PC-3 (cell line): ENCODE data around the gene ATF6. TPM values are rescaled to one million over a fixed set of nuclear protein-coding genes. Genes with fewer than 3 reads are reported as not detected.
"Not testable (repeated sequence)": the region's sequence is repeated elsewhere in the genome, so short reads cannot be mapped to it uniquely, and the experiment has no call there.

ENCODE experiments used
- ATAC-seq: fragments of 200-7000 bp; cut with Tn5 transposase; 2 replicates; pipeline ENCODE4 v1.9.1; 2020; ENCODE audit warnings: mild to moderate bottlenecking, moderate library complexity
- BruUV-seq: library from RNA; stranded (reverse); fragments of 400-500 nt; replicated peaks from 2 replicates; lab custom pipeline; 2021; lab: Mats Ljungman, UMichigan
- CTCF ChIA-PET: fragments of 300-600 bp; sonication (Branson Sonifier 250); formaldehyde crosslinking; loops from one replicate; lab custom pipeline; 2022; ENCODE audit warnings: antibody characterized with exemption; lab: Charles Lee
- POLR2A ChIA-PET: fragments of 300-600 bp; sonication (Branson Sonifier 250); formaldehyde crosslinking; loops from one replicate; lab custom pipeline; 2022; ENCODE audit warnings: antibody characterized with exemption; ENCODE audit not compliant: unreplicated experiment; lab: Charles Lee
- DNase-seq: peaks from one replicate; pipeline ENCODE4 v3.0.0-alpha.2; 2015
- H2AFZ ChIP-seq: fragments of 300-600 bp; sonication (generic); 2 replicates; pipeline ENCODE4 v1.6.0; 2016; ENCODE audit warnings: antibody characterized with exemption, low read length
- H3F3A ChIP-seq: fragments of 300-600 bp; sonication (generic); one replicate; pipeline ENCODE4 v1.6.0; 2017; ENCODE audit warnings: antibody characterized with exemption, low read length, control low read depth, mild to moderate bottlenecking; ENCODE audit not compliant: unreplicated experiment
- H3K27ac ChIP-seq: fragments of 300-600 bp; sonication (generic); 2 replicates; pipeline ENCODE4 v1.5.1; 2016; ENCODE audit warnings: mild to moderate bottlenecking, low read length
- H3K27me3 ChIP-seq: fragments of 300-600 bp; sonication (generic); 2 replicates; pipeline ENCODE4 v1.6.1; 2016; ENCODE audit warnings: low read length, mixed read lengths
- H3K36me3 ChIP-seq: fragments of 300-600 bp; sonication (generic); 2 replicates; pipeline ENCODE4 v1.6.1; 2016; ENCODE audit warnings: low read depth, mixed run types, low read length, mixed read lengths
- H3K4me1 ChIP-seq: fragments of 300-600 bp; sonication (generic); 2 replicates; pipeline ENCODE4 v1.5.1; 2016; ENCODE audit warnings: low read length; ENCODE audit not compliant: insufficient read depth
- H3K4me2 ChIP-seq: fragments of 300-600 bp; sonication (generic); 2 replicates; pipeline ENCODE4 v1.6.0; 2016; ENCODE audit warnings: low read length
- H3K4me3 ChIP-seq: fragments of 300-600 bp; sonication (generic); 2 replicates; pipeline ENCODE4 v1.5.1; 2016; ENCODE audit warnings: mild to moderate bottlenecking, low read length, mixed read lengths
- H3K79me2 ChIP-seq: fragments of 300-600 bp; sonication (generic); 2 replicates; pipeline ENCODE4 v1.6.1; 2017; ENCODE audit warnings: low read length, mixed read lengths
- H3K9ac ChIP-seq: fragments of 300-600 bp; sonication (generic); 2 replicates; pipeline ENCODE4 v1.6.0; 2016; ENCODE audit warnings: mild to moderate bottlenecking, low read length
- H3K9me2 ChIP-seq: fragments of 300-600 bp; sonication (generic); replicated peaks from 2 replicates; pipeline ENCODE4 v1.6.1; 2016; ENCODE audit warnings: mixed run types, low read length, mixed read lengths
- H3K9me3 ChIP-seq: fragments of 300-600 bp; sonication (generic); 2 replicates; pipeline ENCODE4 v1.6.1; 2016; ENCODE audit warnings: low read length, mixed read lengths
- H4K20me1 ChIP-seq: fragments of 300-600 bp; sonication (generic); 2 replicates; pipeline ENCODE4 v1.6.1; 2016; ENCODE audit warnings: low read length, mixed read lengths
- EZH2 ChIP-seq: fragments of 300-600 bp; sonication (generic); IDR thresholded peaks from one replicate; pipeline ENCODE4 v1.6.1; 2017; ENCODE audit warnings: antibody characterized with exemption, mild to moderate bottlenecking, low read length; ENCODE audit not compliant: unreplicated experiment
- EZH2phosphoT487 ChIP-seq: fragments of 300-600 bp; sonication (generic); IDR thresholded peaks from 2 replicates; pipeline ENCODE4 v1.6.1; 2018; ENCODE audit warnings: mild to moderate bottlenecking, antibody characterized with exemption, low read length, borderline replicate concordance
- intact Hi-C: fragments of 100-400 bp; cut with micrococcal nuclease; formaldehyde crosslinking; loops from 2 replicates; pipeline ENCODE4 v1.9.0; 2023
- total RNA-seq: library from RNA; depleted of rRNA; stranded (reverse); fragments of >200 nt; gene quantifications from 2 replicates; pipeline ENCODE4 v1.2.3, GENCODE V29; 2014
- TF ChIP-seq, protein P1 (sequence below): fragments of 300-600 bp; sonication (generic); conservative IDR thresholded peaks from 2 replicates; pipeline ENCODE4 v1.5.1; 2017; ENCODE audit warnings: antibody characterized with exemption, low read depth, mild to moderate bottlenecking, low read length

The ATF6 gene
- total RNA-seq, 1 experiment from 2014 or later: 19.7 TPM

DNA sequence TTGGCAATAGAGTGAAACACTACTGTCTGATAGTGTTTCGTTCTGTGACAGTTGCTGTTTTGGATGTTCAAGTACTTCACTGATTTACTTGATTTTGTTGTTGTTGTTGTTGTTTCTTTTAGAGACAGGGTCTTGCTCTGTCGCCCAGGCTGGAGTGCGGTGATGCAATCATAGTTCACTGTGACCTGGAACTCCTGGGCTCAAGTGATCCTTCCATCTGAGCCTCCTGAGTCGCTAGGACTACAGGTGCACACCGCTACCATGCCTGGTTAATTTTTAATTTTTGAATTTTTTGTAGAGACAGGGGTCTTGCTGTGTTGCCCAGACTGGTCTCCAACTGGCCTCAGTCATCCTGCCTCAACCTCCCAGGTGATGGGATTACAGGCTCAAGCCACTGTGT, 2.3 kb downstream of the ATF6 start:
- intact Hi-C loops: loop anchor here (10.0 kb wide), 1 partner anchor 626 kb away; no protein-coding TSS in a partner anchor
- CTCF ChIA-PET: no interaction called here

DNA sequence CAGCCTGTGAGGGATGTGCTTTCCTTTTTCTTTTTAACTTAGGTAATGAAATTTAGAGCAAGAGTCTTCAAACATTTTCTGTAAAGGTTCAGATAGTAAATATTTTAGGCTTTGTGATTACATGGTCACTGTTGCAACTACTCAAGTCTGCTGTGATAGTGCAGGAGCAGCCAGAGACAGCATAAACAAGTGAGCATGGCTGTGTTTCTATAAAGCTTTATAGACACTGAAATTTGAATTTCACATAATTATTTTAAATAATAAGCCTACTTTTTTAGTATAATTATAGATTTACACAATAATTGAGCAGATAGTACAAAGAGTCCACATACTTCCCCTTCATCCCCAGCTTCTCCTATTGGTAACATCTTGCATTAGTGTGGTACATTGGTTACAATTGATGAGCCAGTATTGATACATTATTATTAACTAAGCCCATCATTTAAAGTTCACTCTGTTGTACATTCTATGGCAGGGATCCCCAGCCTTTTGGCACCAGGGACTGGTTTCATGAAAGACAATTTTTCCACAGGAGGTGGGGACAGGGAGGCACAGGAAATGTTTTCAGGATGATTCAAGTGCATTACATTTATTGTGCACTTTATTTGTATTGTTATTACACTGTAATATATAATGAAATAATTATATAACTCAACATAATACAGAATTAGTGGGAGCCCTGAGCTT, 3.0 kb downstream of the ATF6 start:
- no peaks in the 10 kb centered on the region for H3K9me3 ChIP-seq
- H3K27me3 ChIP-seq: no peaks in the 10 kb centered on the region
- ChIA-PET POLR2A (no interaction called here), CTCF (no interaction called here)
- H3K9ac ChIP-seq: no peak overlapping the region
- DNase-seq: peak; percentile 41
- H3K79me2 ChIP-seq: peaks cover 77% of the 10 kb centered on the region
- H3K4me2 ChIP-seq: peak overlapping the region; percentile 24; the same call in 1 of the 2 replicates
- H3F3A ChIP-seq: peaks cover 3% of the 10 kb centered on the region
- no peak overlapping the region for H3K27ac ChIP-seq
- H3K9me2 ChIP-seq: no peaks in the 10 kb centered on the region
- TF ChIP-seq EZH2phosphoT487 (no peak), EZH2 (no peak)
- TF ChIP-seq, protein P1, sequence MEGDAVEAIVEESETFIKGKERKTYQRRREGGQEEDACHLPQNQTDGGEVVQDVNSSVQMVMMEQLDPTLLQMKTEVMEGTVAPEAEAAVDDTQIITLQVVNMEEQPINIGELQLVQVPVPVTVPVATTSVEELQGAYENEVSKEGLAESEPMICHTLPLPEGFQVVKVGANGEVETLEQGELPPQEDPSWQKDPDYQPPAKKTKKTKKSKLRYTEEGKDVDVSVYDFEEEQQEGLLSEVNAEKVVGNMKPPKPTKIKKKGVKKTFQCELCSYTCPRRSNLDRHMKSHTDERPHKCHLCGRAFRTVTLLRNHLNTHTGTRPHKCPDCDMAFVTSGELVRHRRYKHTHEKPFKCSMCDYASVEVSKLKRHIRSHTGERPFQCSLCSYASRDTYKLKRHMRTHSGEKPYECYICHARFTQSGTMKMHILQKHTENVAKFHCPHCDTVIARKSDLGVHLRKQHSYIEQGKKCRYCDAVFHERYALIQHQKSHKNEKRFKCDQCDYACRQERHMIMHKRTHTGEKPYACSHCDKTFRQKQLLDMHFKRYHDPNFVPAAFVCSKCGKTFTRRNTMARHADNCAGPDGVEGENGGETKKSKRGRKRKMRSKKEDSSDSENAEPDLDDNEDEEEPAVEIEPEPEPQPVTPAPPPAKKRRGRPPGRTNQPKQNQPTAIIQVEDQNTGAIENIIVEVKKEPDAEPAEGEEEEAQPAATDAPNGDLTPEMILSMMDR: no peak
- no peak overlapping the region for H2AFZ ChIP-seq
- BruUV-seq: no TSS peak
- H3K36me3 ChIP-seq: no peaks in the 10 kb centered on the region
- H3K4me1 ChIP-seq: peaks cover 26% of the 10 kb centered on the region
- intact Hi-C loops: loop anchor here (10.0 kb wide), 1 partner anchor 626 kb away; no protein-coding TSS in a partner anchor
- ATAC-seq: peak; percentile 38
- no peak overlapping the region for H3K4me3 ChIP-seq
- no peaks in the 10 kb centered on the region for H4K20me1 ChIP-seq

More for the DNA sequence above, 2.3 kb downstream of the ATF6 start:
- BruUV-seq: no TSS peak
- POLR2A ChIA-PET: no interaction called here
- Histone ChIP-seq H2AFZ (no peak overlapping the region), H3K79me2 (peaks cover 70% of the 10 kb centered on the region), H3K4me1 (peaks cover 26% of the 10 kb centered on the region), H3K27ac (no peak overlapping the region), H3K9me2 (no peaks in the 10 kb centered on the region), H3K4me2 (peak overlapping the region; percentile 91; the same call in 1 of the 2 replicates), H3K27me3 (no peaks in the 10 kb centered on the region), H4K20me1 (no peaks in the 10 kb centered on the region), H3K9me3 (no peaks in the 10 kb centered on the region), H3F3A (peaks cover 3% of the 10 kb centered on the region), H3K9ac (no peak overlapping the region), H3K4me3 (no peak overlapping the region), H3K36me3 (no peaks in the 10 kb centered on the region)
- TF ChIP-seq EZH2phosphoT487 (no peak), EZH2 (no peak)
- TF ChIP-seq, protein P1: no peak
- DNase-seq (no peak), ATAC-seq (no peak)

- DNase-seq, H3K27ac ChIP-seq, BruUV-seq, H4K20me1 ChIP-seq, ATAC-seq, POLR2A ChIA-PET, CTCF ChIA-PET, H3K36me3 ChIP-seq, H3K4me3 ChIP-seq, H3K4me2 ChIP-seq, H3K9me2 ChIP-seq, H3K9me3 ChIP-seq, H3F3A ChIP-seq, H2AFZ ChIP-seq, H3K27me3 ChIP-seq, H3K9ac ChIP-seq: not testable (repeated sequence)
- Histone ChIP-seq H3K4me1 (peaks cover 25% of the 10 kb centered on the region), H3K79me2 (peaks cover 82% of the 10 kb centered on the region)
- intact Hi-C loops: loop anchor here (10.0 kb wide), 1 partner anchor 625 kb away; no protein-coding TSS in a partner anchor
Measured at GRCh38 chr1:161769673-161770045, 3.5 kb downstream of the ATF6 start.
